ENCODE measurements around the gene TTBK1. TPM values are rescaled to one million over a fixed set of nuclear protein-coding genes. Genes with fewer than 3 reads are reported as not detected.
A peak's percentile ranks its signal among the peaks of the same experiment; 100 is the strongest.

The TTBK1 gene
- total RNA-seq, 1 donor from 2014 or later: not detected

- no peak for DNase-seq (ENCODE audit: low read depth in 2 of 2)
Measured at GRCh38 chr6:43254846-43255245, 11.6 kb downstream of the TTBK1 start.

- DNase-seq (ENCODE audit: low read depth in 2 of 2): no peak
Measured at GRCh38 chr6:43255408-43256054, 12.2 kb downstream of the TTBK1 start.

GRCh38 chr6:43256670-43257366 is 13.5 kb downstream of the TTBK1 start:
- no peak for DNase-seq (ENCODE audit: low read depth in 2 of 2)

GRCh38 chr6:43257367-43258145 is 14.3 kb downstream of the TTBK1 start:
- no peak for DNase-seq (ENCODE audit: low read depth in 2 of 2)

- no peak for DNase-seq (ENCODE audit: low read depth in 2 of 2)
Measured at GRCh38 chr6:43258180-43258579, 14.9 kb downstream of the TTBK1 start.

GRCh38 chr6:43258807-43259686 is 15.8 kb downstream of the TTBK1 start:
- DNase-seq (ENCODE audit: low read depth in 2 of 2): no peak

- peak in 1 of 2 donors; percentile 57 for DNase-seq (ENCODE audit: low read depth in 2 of 2)
Measured at GRCh38 chr6:43260791-43261190, 17.5 kb downstream of the TTBK1 start.

GRCh38 chr6:43261198-43261597 is 17.9 kb downstream of the TTBK1 start:
- DNase-seq (ENCODE audit: low read depth in 2 of 2): no peak

GRCh38 chr6:43262000-43262779 is 18.9 kb downstream of the TTBK1 start:
- no peak for DNase-seq (ENCODE audit: low read depth in 2 of 2)

- DNase-seq (ENCODE audit: low read depth in 2 of 2): no peak
Measured at GRCh38 chr6:43262780-43263313, 19.6 kb downstream of the TTBK1 start.

- DNase-seq (ENCODE audit: low read depth in 2 of 2): peak; percentile 41 to 70
Measured at GRCh38 chr6:43263314-43264178, 20.3 kb downstream of the TTBK1 start.

- DNase-seq (ENCODE audit: low read depth in 2 of 2): no peak
Measured at GRCh38 chr6:43264599-43265145, 21.4 kb downstream of the TTBK1 start.

- no peak for DNase-seq (ENCODE audit: low read depth in 2 of 2)
Measured at GRCh38 chr6:43265564-43265963, 22.3 kb downstream of the TTBK1 start.

- no peak for DNase-seq (ENCODE audit: low read depth in 2 of 2)
Measured at GRCh38 chr6:43267619-43268354, 24.5 kb downstream of the TTBK1 start.

GRCh38 chr6:43268355-43268700 is 25.0 kb downstream of the TTBK1 start:
- no peak for DNase-seq (ENCODE audit: low read depth in 2 of 2)

GRCh38 chr6:43268782-43269272 is 25.5 kb downstream of the TTBK1 start:
- DNase-seq (ENCODE audit: low read depth in 2 of 2): no peak

GRCh38 chr6:43269273-43270007 is 26.2 kb downstream of the TTBK1 start:
- no peak for DNase-seq (ENCODE audit: low read depth in 2 of 2)

Measured in dermis microvascular lymphatic vessel endothelial cell (primary cell).